IPS-18c (cell line): ENCODE measurements around the gene ZNF608.

Source experiments
- H3K4me3 ChIP-seq: 2 replicates; pipeline ENCODE4 v1.7.0; 2013; ENCODE audit warnings: low read depth, mild to moderate bottlenecking, low read length, moderate library complexity; ENCODE audit not compliant: insufficient read depth
- H3K9me3 ChIP-seq: one replicate; pipeline ENCODE4 v1.6.1; 2013; ENCODE audit warnings: mild to moderate bottlenecking, low read length, moderate library complexity; ENCODE audit not compliant: control insufficient read depth, insufficient read depth

ZNF608 gene

DNA sequence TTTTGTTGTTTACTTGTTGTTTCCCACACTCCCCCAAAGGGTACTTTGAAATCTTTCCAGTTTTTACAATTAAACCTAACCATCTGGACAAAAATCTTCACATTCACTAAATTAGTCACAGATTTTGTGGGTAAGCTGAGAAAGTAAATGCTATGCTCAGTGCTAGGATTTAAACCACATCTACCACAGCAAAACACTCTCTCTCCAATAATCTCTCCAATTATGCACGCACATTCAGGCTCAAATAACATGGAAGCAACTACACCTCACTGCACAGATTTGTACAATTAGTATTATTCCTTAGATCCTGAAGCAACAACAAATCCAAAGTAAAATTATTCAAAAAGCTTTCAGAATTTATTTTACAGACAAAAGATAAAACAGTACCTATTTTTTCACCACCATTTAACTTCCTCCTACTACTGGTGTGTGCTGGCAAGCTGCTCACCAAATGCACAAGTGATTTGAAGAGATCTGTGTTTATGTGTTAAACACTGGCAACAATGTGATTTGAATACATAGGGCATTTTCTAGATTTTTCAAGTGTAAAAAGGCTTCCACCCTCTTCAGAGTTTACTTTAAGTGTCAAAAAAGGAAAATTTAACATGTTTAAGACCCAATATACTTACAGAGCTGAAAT lies 16.6 kb downstream of the ZNF608 start:
- no peaks in the 10 kb centered on the region for H3K9me3 ChIP-seq
- no peak overlapping the region for H3K4me3 ChIP-seq

DNA sequence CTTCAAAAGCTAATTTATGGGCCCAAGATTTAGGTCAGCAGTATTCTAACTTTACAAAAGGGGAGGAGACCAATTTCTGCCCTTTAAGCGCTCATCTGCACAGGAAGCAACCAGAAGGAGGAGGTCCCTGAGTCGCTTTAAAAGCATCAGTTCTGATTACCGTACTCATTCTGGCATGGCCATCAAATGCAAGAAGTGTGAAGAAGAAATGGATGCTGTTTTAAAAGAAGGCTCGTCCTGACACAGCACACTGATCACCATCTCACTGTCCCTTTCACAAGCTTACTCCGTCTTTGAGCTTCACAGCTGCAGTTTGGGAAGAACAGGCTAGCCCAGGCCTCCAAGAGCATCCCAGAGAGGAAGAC lies 17.5 kb downstream of the ZNF608 start:
- Histone ChIP-seq H3K9me3 (no peaks in the 10 kb centered on the region), H3K4me3 (no peak overlapping the region)

DNA sequence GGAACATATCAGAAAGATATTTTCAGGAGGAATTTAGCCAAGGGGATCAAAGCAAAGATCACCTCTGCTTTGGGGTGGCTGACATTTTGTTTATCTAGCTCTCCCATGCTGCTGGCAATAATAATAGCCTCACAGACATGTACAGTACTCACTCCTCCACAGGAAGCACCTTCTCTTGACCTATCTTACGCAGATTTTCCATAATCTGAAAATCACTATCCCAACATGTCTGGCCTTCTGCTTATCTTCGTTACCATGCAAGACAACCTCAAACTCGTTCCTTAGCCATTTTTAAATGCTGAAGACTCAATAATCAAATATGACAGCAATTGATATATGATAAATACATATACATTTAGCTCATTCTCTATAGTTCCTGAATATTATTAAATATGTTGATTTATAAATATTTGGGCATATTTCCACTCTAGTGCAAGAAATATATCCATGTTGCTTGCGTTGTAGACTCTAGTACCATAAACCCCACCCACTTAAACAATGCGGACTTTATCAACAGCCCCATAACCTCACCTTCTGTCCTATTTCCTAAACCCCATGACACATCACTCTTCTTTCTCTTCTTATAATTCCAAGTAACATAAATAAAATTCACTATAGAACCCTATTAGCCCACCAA lies 18.0 kb downstream of the ZNF608 start:
- Histone ChIP-seq H3K4me3 (no peak overlapping the region), H3K9me3 (no peaks in the 10 kb centered on the region)

DNA sequence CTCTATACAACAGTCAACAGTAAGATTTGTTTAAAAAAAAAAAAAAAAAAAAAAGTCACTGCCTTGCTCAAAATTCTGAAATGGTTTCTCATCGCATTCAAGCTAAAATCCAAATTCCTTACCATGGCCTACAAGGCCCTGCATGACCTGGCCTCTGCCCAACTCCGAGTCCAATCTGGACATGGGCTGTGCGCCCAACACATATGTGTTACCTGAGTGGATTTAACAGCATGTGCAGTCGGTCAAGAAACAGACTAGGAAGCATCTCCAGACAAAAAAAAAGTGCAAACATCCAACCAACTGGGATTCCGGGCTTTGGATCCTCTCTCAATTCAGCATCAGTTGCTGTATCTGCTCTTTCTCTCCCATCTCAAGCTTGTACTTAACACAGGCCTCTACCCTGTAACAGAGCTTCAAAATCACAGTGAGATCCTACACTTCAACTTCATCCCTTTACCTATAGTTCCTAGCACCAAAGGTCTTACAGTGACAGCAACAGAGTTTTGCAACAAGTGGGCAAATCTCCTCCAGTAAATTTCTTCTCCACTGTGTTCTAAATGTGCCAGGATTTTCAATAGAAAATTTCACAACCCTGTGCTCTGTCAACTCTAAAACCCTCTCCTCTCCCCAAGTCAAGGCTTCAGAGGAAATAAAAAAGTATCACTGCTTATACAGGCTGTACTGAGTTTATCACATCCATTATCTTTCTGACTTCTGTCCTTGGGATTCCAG lies 19.6 kb downstream of the ZNF608 start:
- H3K9me3 ChIP-seq, result no peaks in the 10 kb centered on the region
- no peak overlapping the region for H3K4me3 ChIP-seq

DNA sequence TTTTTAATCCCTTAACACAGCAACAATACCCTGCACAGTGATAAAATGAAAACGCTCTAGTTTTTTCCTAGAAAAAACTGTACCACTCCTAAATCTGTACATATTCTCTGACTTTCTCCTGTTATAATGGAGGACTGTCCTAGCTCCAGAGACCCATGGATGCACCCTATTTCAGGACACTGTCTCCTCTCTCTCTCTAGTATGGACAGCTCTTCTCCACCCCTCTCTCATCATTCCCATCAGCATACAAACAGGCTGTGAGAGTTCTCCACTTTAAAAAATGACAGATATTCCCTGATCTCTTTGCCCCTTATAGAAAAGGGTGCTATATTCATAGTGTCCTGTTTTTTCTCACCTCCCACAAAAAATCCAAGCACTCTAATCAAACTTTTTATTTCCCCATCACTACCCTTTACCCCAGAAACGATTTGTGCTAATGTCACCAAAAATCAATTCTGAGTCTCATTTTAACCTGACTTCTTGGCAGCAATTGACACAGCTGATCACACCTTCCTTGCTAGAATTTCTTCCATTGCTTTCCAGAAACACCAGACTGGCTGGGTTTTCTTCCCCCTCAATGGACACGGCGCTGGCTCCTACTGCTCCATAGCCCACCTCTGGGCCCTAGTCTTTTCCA lies 20.7 kb downstream of the ZNF608 start:
- no peak overlapping the region for H3K4me3 ChIP-seq
- H3K9me3 ChIP-seq, result no peaks in the 10 kb centered on the region

DNA sequence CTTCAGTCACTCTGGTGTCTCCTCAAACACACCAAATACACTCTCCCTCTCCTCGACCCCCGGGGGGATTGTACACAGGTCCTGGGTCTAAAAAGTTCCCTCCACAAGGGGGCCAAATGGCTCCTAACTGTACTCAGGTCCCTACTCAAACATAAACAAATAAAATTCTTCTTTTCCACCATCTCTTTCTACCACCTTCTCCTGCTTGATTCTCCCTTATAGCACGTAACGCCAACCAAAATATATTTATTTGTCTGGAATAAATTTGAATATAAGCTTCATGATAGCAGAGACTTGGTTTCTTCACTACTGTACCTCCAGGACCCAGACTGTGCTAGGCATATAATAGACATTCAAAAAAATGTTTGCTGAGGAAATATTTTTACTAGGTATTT lies 21.4 kb downstream of the ZNF608 start:
- Histone ChIP-seq H3K4me3 (no peak overlapping the region), H3K9me3 (no peaks in the 10 kb centered on the region)

DNA sequence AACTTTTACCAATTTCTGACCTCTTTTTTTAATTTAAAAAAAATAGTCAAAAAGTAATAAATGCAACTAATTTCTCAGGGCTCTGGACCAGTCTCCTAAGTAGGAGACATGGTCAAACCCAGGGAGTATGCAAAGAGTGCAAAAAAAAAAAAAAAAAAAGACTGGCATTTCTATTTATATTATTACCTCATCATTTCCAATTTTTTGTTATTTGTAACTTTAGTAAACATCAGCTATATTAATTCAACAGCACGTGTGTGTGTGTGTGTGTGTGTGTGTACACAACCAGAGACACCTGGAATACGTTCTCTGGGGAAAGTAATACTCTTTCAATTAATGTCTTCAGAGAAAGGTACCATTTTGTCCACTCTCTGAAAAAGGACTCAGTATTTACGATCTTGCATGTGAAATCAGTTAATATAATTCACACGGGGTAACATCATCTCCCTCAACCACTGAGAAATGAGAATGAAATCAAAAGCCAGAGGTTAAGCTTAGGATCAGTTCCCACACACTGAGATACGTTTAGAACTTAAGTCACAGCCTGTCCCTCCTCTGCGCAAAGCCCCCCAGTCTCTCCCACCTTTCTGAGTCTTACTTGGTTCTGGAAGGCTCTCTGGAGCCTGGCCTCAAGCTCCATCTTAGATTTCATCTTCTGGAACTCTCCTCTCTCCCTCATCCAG lies 21.9 kb downstream of the ZNF608 start:
- Histone ChIP-seq H3K4me3 (no peak overlapping the region), H3K9me3 (no peaks in the 10 kb centered on the region)

DNA sequence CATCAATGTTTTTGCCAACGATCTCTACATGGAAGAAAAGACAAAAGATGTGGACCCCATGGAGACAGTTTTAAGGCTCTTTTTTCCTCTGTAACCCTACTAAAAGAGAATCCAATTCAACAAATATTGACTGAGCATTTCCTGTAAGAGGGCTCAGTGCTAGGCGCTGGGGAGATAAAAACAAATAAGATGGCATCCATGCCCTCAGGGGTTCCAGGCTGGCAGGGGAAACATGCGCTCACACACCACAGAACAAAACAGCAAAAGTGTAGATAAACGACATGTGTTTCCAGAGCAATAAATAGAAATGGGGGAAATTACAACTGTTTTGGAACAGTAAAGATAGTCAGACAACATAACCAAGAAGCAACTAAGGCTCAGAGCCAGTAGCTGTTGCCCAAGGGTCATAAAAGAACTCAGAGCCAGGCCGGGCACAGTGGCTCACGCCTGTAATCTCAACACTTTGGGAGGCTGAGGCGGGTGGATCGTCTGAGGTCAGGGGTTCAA lies 25.2 kb downstream of the ZNF608 start:
- H3K4me3 ChIP-seq, result no peak overlapping the region

DNA sequence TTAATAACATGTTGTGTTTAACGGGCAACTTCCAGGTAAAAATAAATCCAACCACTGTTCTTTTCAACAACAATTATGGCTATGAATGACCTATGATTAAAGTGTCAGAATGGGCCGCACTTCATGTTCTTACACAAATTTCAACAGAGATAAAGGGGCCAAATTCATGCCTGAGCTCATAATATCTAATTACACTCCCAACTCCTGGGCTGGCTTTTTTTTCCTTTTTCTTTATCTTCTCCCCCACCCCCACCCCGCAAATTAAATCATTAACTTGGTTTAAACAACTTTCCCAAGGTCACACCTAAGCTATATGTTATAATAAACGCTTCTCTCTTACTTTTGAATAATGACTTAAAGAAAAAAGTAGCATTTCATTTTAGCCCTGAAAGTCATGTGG lies 25.8 kb downstream of the ZNF608 start:
- Histone ChIP-seq H3K9me3 (no peaks in the 10 kb centered on the region), H3K4me3 (no peak overlapping the region)

More for the DNA sequence above, 25.2 kb downstream of the ZNF608 start:
- H3K9me3 ChIP-seq, result no peaks in the 10 kb centered on the region

DNA sequence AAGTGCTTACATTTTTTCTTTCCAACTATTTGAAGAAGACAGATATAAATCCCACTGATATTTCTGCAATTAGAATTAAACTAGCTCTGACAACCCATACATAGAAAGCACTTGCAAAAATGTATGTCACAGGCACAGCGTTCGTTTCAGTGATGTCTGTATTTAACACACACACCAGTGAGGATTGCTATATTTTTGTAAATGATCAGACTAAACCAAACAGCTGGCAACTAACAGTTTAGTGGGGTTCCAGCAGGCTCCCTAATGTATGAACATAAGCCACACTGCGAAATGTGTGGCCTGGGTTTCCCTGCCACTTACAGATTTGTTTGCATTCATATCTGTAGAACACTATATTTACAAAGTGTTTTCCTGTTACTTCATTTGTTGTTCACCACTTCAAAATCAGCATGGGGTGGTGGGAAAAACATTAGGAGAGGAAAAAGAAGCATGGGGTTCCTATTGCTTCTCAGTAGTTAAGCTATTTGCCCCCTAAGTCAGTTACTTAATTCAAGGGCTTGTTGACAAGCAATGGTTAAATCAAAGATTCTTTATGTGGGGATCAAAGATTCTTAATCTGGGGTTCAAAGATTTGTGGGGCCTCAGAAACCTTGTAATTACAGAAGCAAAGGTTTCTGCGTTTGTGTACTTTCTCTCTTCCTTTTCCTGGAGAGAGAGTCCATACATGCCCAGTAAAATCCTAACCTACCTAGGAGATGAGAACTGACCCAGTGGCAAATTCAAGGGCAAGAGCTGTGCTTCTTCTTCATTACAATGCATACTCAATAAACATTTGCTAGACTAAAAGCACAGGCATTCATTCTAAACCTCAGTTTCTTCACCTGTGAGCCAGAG lies 27.1 kb downstream of the ZNF608 start:
- H3K9me3 ChIP-seq, result no peaks in the 10 kb centered on the region
- no peak overlapping the region for H3K4me3 ChIP-seq

DNA sequence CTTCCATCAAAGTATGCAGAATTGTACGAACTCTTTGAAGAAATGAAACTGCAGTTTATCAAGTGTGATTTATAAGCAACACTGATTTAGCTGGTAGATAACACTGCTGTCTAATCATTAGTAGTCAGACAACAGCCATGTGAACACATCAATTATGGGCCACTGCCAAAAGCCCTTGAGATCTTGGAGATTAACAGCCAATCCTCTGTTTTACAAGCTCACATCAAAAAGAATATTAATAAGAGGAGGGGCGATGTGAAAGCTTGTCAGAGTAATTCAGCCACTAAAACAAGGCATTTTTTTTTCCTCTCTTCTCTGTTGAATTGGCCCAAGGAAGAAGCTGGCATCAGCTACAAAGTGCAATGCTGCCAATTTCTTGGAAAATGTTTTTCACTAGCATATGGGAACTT lies 28.1 kb downstream of the ZNF608 start:
- Histone ChIP-seq H3K9me3 (no peaks in the 10 kb centered on the region), H3K4me3 (no peak overlapping the region)

DNA sequence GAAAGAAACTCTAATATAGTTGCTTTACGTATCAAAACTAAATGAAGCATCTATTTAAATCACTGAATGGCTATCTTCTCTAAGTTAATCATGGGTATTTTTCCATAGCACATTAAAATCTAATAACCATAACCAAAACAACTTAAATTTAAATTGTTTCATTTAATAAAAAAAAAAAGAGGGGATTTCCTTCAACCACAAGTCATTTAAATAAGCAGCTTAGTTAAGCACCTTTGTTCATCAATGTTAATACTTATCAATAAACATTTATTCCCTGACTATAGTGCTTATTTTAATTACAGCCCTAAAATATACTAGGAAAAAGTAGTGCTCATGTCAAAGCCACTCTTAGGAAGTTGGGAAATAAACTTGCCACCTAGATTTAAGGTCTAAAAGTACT lies 30.3 kb downstream of the ZNF608 start:
- Histone ChIP-seq H3K9me3 (no peaks in the 10 kb centered on the region), H3K4me3 (no peak overlapping the region)

DNA sequence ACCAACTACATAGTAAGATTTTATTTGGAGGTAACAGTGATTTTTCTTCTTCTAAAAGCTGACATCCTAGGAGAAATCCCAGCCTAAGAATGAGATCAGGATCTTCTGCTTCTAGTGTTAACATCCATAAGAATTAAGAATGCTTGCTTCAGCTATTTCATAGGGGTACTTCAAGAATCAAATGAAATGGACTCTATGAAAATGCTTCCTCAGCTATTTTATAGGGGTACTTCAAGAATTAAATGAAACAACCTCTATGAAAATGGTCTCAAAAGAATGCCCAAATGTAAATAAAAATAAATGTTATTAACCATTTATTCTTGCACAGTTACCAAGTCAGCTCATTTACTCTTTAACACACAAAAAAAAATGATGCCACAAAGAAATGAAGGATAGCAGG lies 31.5 kb downstream of the ZNF608 start:
- Histone ChIP-seq H3K4me3 (no peak overlapping the region), H3K9me3 (no peaks in the 10 kb centered on the region)

DNA sequence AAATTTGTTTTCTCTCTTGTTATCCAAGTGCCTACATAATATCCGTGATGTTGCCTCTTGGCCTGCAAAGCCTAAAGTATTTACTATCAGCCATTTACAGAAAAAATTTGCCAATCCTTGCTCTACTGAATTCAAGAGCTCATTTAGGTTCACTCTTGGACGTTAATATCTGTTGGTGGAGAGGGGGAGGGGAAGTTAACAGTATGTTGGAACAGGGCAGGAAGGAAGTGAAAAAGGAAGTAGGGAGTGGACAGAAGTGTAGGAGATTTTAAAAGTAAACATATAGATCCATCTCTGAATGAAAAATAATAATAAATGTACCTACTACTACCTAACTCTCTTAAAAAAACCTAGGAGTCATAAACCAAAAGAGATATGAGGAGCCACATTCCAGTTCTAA lies 32.8 kb downstream of the ZNF608 start:
- no peak overlapping the region for H3K4me3 ChIP-seq
- no peaks in the 10 kb centered on the region for H3K9me3 ChIP-seq

DNA sequence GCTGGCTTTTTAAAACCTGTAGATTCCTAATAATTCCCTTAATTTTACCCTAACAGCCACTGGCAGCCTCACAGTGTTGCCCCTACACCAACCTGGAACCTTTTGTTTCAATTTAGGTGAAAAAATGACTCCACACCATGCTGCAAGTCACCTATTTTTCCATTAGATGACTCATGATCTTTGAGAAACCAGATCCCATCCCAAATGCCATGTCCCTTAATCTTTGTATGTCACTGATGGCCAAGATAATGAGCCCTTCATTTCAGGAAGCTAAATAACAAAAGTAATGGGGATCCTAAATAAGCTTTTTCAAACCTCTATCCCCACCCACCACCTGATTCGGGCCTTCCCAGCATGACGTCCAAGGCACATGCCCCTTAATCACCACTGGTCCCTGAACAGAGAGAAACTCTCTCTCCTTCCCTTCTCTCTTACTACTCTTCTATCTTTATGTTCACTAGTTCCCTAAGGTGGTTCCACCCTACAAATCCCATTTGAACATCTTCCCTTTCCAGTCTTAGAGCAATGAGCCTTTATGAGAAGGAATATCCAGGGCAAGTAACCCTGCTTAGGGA lies 33.6 kb downstream of the ZNF608 start:
- Histone ChIP-seq H3K4me3 (no peak overlapping the region), H3K9me3 (no peaks in the 10 kb centered on the region)

DNA sequence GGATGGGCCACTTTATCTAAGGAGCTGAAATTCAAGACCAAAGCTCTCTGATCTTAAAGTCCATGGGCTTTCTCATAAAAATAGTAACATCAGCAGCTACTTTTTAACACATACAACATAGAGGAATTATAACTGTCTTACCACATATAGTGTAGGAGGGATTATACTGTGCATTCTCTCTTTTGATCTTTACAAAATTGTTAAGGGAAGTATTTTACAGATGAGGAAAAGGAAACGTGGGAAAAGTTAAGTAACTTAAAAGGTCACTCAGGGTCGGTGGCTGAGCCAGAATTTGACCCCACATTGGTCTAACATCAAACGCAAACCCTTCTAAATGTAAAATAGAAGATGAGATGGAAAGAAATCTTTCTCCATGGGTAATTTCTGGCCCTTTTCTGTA lies 38.4 kb downstream of the ZNF608 start:
- no peaks in the 10 kb centered on the region for H3K9me3 ChIP-seq
- no peak overlapping the region for H3K4me3 ChIP-seq
